Adrenal gland (tissue), 5 donors: Measurements from ENCODE around the gene NCOA5.

ENCODE experiments used
- POLR2A ChIP-seq, 2 donors: fragments of 450-650 bp; IDR thresholded peaks; one replicate each; pipeline ENCODE4 v1.6.1; 2017; ENCODE audit warnings: antibody characterized with exemption in 2 of 2, mild to moderate bottlenecking in 2 of 2, moderate library complexity in 1 of 2
- TF ChIP-seq, protein P1 (sequence below), 6 experiments: fragments of 450-650 bp in 4 of 6; fragments of 200-600 bp in 2 of 6; sonication (generic) in 1 of 6; IDR thresholded peaks; 1 replicate in 5 of 6; 2 replicates in 1 of 6; pipeline versions ENCODE4 v1.5.1 to v1.8.0; 2016 to 2021; ENCODE audit warnings: antibody characterized with exemption in 6 of 6, mild to moderate bottlenecking in 2 of 6, moderate library complexity in 1 of 6
- donor health status: DM: no; HTN: no; CAD: no.

DNA sequence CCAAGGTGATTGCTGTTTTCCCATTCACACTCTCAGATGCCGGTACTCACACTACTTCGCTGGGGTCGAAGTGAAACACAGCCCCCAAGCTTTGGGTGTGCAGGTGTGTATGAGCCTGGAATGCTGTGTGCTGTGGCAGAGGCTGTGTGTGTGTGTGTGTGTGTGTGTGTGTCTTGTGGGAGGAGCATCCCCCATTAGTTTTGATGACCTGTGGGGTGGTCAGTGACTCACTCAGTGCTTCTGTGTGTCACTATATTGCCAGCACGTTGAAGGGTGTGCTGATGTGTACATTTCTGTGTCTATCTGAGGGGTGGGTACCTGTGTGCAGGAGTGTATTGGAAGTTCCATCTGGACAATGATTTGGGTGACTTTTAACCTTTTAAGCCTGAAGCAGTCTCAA, 65.8 kb downstream of the NCOA5 start:
- TF ChIP-seq, protein P1, sequence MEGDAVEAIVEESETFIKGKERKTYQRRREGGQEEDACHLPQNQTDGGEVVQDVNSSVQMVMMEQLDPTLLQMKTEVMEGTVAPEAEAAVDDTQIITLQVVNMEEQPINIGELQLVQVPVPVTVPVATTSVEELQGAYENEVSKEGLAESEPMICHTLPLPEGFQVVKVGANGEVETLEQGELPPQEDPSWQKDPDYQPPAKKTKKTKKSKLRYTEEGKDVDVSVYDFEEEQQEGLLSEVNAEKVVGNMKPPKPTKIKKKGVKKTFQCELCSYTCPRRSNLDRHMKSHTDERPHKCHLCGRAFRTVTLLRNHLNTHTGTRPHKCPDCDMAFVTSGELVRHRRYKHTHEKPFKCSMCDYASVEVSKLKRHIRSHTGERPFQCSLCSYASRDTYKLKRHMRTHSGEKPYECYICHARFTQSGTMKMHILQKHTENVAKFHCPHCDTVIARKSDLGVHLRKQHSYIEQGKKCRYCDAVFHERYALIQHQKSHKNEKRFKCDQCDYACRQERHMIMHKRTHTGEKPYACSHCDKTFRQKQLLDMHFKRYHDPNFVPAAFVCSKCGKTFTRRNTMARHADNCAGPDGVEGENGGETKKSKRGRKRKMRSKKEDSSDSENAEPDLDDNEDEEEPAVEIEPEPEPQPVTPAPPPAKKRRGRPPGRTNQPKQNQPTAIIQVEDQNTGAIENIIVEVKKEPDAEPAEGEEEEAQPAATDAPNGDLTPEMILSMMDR (IDR thresholded peaks at IDR 0.05), result no peak
- no peak for TF ChIP-seq POLR2A (IDR thresholded peaks at IDR 0.05)
